Panc1 (cell line): ENCODE data around the gene KIF26A.

ENCODE experiments used
- POLR2AphosphoS5 ChIP-seq: IDR thresholded peaks from 2 replicates; pipeline ENCODE4 v1.6.1; 2012; ENCODE audit warnings: mild to moderate bottlenecking, low read depth, low read length, moderate library complexity
- SIN3A ChIP-seq: IDR thresholded peaks from 2 replicates; pipeline ENCODE4 v1.6.1; 2012; ENCODE audit warnings: low read depth, mild to moderate bottlenecking, low read length, moderate library complexity, borderline replicate concordance; ENCODE audit not compliant: insufficient read depth
- TF ChIP-seq, protein P1 (sequence below): fragments of 450-650 bp; IDR thresholded peaks from 2 replicates; pipeline ENCODE4 v1.5.1; 2017; ENCODE audit warnings: mild to moderate bottlenecking
- TF ChIP-seq, protein P2 (sequence below), 2 experiments: IDR thresholded peaks; 2 replicates each; pipeline ENCODE4 v1.6.1; 2011 to 2012; ENCODE audit warnings: low read depth in 2 of 2, control low read depth in 1 of 2, low read length in 1 of 2, mild to moderate bottlenecking in 1 of 2, moderate library complexity in 1 of 2; ENCODE audit not compliant: insufficient read depth in 1 of 2

DNA sequence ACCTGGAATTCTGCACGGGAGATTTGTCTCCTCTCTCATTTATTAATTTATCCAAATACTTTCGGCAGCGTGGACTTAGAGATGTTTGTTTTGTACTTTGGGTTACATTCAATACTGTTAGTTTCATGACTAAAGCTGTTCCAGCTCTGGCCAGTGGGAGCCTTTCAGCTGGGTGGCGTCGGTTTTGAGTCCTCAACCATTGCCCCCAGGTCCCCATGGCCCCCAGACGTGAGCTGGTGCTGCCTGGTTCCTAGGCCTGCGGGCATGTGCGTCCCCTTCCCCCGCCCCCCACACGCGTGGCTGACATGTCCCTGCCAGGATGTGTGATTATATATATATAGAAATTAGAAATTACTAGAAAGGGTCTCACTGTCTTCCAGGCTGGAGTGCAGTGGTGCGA is 48.2 kb downstream of the KIF26A start:
- TF ChIP-seq, protein P1, sequence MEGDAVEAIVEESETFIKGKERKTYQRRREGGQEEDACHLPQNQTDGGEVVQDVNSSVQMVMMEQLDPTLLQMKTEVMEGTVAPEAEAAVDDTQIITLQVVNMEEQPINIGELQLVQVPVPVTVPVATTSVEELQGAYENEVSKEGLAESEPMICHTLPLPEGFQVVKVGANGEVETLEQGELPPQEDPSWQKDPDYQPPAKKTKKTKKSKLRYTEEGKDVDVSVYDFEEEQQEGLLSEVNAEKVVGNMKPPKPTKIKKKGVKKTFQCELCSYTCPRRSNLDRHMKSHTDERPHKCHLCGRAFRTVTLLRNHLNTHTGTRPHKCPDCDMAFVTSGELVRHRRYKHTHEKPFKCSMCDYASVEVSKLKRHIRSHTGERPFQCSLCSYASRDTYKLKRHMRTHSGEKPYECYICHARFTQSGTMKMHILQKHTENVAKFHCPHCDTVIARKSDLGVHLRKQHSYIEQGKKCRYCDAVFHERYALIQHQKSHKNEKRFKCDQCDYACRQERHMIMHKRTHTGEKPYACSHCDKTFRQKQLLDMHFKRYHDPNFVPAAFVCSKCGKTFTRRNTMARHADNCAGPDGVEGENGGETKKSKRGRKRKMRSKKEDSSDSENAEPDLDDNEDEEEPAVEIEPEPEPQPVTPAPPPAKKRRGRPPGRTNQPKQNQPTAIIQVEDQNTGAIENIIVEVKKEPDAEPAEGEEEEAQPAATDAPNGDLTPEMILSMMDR = no peak
- TF ChIP-seq SIN3A (no peak), POLR2AphosphoS5 (no peak)
- TF ChIP-seq, protein P2, sequence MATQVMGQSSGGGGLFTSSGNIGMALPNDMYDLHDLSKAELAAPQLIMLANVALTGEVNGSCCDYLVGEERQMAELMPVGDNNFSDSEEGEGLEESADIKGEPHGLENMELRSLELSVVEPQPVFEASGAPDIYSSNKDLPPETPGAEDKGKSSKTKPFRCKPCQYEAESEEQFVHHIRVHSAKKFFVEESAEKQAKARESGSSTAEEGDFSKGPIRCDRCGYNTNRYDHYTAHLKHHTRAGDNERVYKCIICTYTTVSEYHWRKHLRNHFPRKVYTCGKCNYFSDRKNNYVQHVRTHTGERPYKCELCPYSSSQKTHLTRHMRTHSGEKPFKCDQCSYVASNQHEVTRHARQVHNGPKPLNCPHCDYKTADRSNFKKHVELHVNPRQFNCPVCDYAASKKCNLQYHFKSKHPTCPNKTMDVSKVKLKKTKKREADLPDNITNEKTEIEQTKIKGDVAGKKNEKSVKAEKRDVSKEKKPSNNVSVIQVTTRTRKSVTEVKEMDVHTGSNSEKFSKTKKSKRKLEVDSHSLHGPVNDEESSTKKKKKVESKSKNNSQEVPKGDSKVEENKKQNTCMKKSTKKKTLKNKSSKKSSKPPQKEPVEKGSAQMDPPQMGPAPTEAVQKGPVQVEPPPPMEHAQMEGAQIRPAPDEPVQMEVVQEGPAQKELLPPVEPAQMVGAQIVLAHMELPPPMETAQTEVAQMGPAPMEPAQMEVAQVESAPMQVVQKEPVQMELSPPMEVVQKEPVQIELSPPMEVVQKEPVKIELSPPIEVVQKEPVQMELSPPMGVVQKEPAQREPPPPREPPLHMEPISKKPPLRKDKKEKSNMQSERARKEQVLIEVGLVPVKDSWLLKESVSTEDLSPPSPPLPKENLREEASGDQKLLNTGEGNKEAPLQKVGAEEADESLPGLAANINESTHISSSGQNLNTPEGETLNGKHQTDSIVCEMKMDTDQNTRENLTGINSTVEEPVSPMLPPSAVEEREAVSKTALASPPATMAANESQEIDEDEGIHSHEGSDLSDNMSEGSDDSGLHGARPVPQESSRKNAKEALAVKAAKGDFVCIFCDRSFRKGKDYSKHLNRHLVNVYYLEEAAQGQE (IDR thresholded peaks at IDR 0.05; ENCODE audit: insufficient read depth in 1 of 2, low read depth in 2 of 2, low read length in 1 of 2) = no peak
